ENCODE measurements around the gene RPTOR. TPM values are rescaled to one million over a fixed set of nuclear protein-coding genes. Genes with fewer than 3 reads are reported as not detected.

Gene RPTOR
- total RNA-seq, 1 donor, result 27.9 TPM

DNA sequence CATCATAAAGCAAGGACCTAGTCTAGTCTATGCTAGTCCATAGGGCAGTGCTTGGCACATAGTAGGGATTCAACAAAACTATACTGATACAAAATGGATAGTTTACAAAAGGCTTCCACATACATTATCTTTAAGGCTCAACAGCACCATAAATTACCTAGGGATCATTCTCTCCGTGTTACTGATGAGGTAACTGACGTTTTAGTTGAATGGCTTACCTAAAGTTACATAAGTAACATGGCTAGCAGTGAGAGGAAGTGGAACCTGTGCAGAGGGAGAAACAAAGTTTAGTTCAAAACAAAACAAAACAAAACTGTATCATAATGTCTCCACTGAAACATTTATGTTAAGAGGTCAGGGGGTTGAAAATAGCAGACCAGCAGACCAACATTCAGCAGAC, 7.9 kb downstream of the RPTOR start:
- peaks cover 79% of the 10 kb centered on the region for H3K79me2 ChIP-seq (ENCODE audit: insufficient read depth, low read length)
- no peaks in the 10 kb centered on the region for H3K4me1 ChIP-seq (ENCODE audit: insufficient read depth, low read length)
- H3K4me2 ChIP-seq (ENCODE audit: insufficient read depth, low read length), result no peak overlapping the region
- peaks cover 7% of the 10 kb centered on the region for H3K36me3 ChIP-seq (ENCODE audit: insufficient read depth, low read length)
- no peaks in the 10 kb centered on the region for H3K27me3 ChIP-seq (ENCODE audit: insufficient read depth, low read length)
- TF ChIP-seq, protein P1, sequence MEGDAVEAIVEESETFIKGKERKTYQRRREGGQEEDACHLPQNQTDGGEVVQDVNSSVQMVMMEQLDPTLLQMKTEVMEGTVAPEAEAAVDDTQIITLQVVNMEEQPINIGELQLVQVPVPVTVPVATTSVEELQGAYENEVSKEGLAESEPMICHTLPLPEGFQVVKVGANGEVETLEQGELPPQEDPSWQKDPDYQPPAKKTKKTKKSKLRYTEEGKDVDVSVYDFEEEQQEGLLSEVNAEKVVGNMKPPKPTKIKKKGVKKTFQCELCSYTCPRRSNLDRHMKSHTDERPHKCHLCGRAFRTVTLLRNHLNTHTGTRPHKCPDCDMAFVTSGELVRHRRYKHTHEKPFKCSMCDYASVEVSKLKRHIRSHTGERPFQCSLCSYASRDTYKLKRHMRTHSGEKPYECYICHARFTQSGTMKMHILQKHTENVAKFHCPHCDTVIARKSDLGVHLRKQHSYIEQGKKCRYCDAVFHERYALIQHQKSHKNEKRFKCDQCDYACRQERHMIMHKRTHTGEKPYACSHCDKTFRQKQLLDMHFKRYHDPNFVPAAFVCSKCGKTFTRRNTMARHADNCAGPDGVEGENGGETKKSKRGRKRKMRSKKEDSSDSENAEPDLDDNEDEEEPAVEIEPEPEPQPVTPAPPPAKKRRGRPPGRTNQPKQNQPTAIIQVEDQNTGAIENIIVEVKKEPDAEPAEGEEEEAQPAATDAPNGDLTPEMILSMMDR (IDR thresholded peaks at IDR 0.05; ENCODE audit: extremely low read depth, low read depth, low read length), result no peak
- no peaks in the 10 kb centered on the region for H3K9me3 ChIP-seq (ENCODE audit: low read depth, low read length)
- H3K27ac ChIP-seq (ENCODE audit: low read depth, low read length), result no peak overlapping the region
- H4K20me1 ChIP-seq (ENCODE audit: insufficient read depth, low read length), result peaks cover 32% of the 10 kb centered on the region
- no peak overlapping the region for H3K4me3 ChIP-seq (ENCODE audit: insufficient read depth, low read length)
- no peak for DNase-seq (ENCODE audit: insufficient read length, low spot score, missing footprints)
- no peak overlapping the region for H2AFZ ChIP-seq (ENCODE audit: low read length)

DNA sequence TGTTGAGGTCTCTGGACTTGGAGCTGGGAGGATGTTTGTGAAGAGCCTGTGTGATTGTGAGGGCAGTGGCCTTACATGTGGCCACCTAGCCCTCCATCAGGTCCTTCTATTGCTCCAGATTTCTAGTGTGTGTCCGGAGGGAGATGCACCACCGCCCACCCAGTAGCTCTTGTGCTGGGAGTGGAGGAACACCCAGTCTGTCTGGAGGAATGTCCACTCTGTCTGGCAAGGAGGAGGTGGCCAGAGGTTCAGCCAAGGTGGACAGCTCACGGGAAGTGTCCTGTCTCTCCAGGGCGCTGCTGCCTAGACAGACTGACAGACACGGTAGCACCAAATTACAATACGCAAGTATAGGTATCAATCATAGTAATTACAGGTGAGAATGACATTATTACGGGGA, 10.6 kb downstream of the RPTOR start:
- Histone ChIP-seq H4K20me1 (ENCODE audit: insufficient read depth, low read length) (peaks cover 28% of the 10 kb centered on the region), H3K4me2 (ENCODE audit: insufficient read depth, low read length) (no peak overlapping the region), H3K79me2 (ENCODE audit: insufficient read depth, low read length) (peaks cover 71% of the 10 kb centered on the region), H2AFZ (ENCODE audit: low read length) (no peak overlapping the region), H3K4me3 (ENCODE audit: insufficient read depth, low read length) (no peak overlapping the region), H3K36me3 (ENCODE audit: insufficient read depth, low read length) (peaks cover 7% of the 10 kb centered on the region), H3K27me3 (ENCODE audit: insufficient read depth, low read length) (no peaks in the 10 kb centered on the region), H3K9me3 (ENCODE audit: low read depth, low read length) (no peaks in the 10 kb centered on the region), H3K27ac (ENCODE audit: low read depth, low read length) (no peak overlapping the region), H3K4me1 (ENCODE audit: insufficient read depth, low read length) (peaks cover 19% of the 10 kb centered on the region)
- DNase-seq (ENCODE audit: insufficient read length, low spot score, missing footprints), result no peak
- TF ChIP-seq, protein P1 (IDR thresholded peaks at IDR 0.05; ENCODE audit: extremely low read depth, low read depth, low read length), result no peak

DNA sequence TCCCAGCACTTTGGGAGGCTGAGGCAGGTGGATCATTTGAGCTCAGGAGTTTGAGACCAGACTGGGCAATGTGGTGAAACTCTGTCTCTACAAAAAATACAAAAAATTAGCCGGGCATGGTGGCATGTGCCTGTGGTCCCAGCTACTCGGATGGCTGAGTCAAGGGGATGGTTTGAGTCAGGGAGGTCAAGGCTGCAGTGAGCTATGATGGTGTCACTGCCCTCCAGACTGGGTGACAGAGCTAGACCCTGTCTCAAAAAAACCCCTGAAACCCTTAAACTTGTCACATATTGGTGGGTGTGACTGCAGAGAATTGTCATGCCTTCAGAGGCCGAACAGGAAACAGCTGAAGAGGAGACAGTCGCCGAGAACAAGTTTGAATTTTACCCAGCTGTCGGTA, 13.4 kb downstream of the RPTOR start:
- peaks cover 26% of the 10 kb centered on the region for H3K4me1 ChIP-seq (ENCODE audit: insufficient read depth, low read length)
- H4K20me1 ChIP-seq (ENCODE audit: insufficient read depth, low read length), result peaks cover 34% of the 10 kb centered on the region
- H3K9me3 ChIP-seq (ENCODE audit: low read depth, low read length), result no peaks in the 10 kb centered on the region
- peaks cover 7% of the 10 kb centered on the region for H3K36me3 ChIP-seq (ENCODE audit: insufficient read depth, low read length)
- H3K27ac ChIP-seq (ENCODE audit: low read depth, low read length), result peak overlapping the region; percentile 17
- H3K27me3 ChIP-seq (ENCODE audit: insufficient read depth, low read length), result no peaks in the 10 kb centered on the region
- H2AFZ ChIP-seq (ENCODE audit: low read length), result no peak overlapping the region
- DNase-seq (ENCODE audit: insufficient read length, low spot score, missing footprints), result no peak
- H3K79me2 ChIP-seq (ENCODE audit: insufficient read depth, low read length), result peaks cover 69% of the 10 kb centered on the region
- TF ChIP-seq, protein P1 (IDR thresholded peaks at IDR 0.05; ENCODE audit: extremely low read depth, low read depth, low read length), result no peak
- no peak overlapping the region for H3K4me3 ChIP-seq (ENCODE audit: insufficient read depth, low read length)
- no peak overlapping the region for H3K4me2 ChIP-seq (ENCODE audit: insufficient read depth, low read length)

DNA sequence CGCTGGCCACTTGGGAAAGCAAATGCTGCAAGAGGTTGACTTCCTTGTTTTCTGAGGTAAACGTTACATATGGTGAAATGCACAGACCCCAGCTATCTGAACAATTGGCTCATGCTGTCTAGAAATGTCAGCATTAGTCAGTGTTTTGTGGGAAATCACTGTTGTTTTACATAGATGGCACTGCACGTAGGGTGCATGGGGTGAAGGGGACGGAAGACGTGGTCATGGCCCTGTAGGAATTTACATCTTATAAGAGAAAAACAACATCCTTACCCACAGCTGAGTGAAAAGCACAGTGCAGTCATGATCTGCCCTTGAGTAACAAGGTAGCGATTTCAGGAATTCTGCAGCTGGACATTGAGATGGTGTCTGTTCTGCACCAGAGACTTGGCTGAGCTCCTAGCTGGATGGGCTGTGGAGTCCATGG, 15.2 kb downstream of the RPTOR start:
- H3K27me3 ChIP-seq (ENCODE audit: insufficient read depth, low read length), result no peaks in the 10 kb centered on the region
- H4K20me1 ChIP-seq (ENCODE audit: insufficient read depth, low read length), result peaks cover 33% of the 10 kb centered on the region
- H3K4me2 ChIP-seq (ENCODE audit: insufficient read depth, low read length), result peak overlapping the region; percentile 62
- H3K36me3 ChIP-seq (ENCODE audit: insufficient read depth, low read length), result peaks cover 3% of the 10 kb centered on the region
- H3K4me1 ChIP-seq (ENCODE audit: insufficient read depth, low read length), result peaks cover 26% of the 10 kb centered on the region
- H3K9me3 ChIP-seq (ENCODE audit: low read depth, low read length), result no peaks in the 10 kb centered on the region
- TF ChIP-seq, protein P1 (IDR thresholded peaks at IDR 0.05; ENCODE audit: extremely low read depth, low read depth, low read length), result no peak
- peak overlapping the region; percentile 22 for H3K4me3 ChIP-seq (ENCODE audit: insufficient read depth, low read length)
- H2AFZ ChIP-seq (ENCODE audit: low read length), result peak overlapping the region; percentile 27
- H3K79me2 ChIP-seq (ENCODE audit: insufficient read depth, low read length), result peaks cover 72% of the 10 kb centered on the region
- DNase-seq (ENCODE audit: insufficient read length, low spot score, missing footprints), result peak; percentile 88
- H3K27ac ChIP-seq (ENCODE audit: low read depth, low read length), result peak overlapping the region; percentile 91
